ENCODE results near the gene TWNK.

Gene TWNK

DNA sequence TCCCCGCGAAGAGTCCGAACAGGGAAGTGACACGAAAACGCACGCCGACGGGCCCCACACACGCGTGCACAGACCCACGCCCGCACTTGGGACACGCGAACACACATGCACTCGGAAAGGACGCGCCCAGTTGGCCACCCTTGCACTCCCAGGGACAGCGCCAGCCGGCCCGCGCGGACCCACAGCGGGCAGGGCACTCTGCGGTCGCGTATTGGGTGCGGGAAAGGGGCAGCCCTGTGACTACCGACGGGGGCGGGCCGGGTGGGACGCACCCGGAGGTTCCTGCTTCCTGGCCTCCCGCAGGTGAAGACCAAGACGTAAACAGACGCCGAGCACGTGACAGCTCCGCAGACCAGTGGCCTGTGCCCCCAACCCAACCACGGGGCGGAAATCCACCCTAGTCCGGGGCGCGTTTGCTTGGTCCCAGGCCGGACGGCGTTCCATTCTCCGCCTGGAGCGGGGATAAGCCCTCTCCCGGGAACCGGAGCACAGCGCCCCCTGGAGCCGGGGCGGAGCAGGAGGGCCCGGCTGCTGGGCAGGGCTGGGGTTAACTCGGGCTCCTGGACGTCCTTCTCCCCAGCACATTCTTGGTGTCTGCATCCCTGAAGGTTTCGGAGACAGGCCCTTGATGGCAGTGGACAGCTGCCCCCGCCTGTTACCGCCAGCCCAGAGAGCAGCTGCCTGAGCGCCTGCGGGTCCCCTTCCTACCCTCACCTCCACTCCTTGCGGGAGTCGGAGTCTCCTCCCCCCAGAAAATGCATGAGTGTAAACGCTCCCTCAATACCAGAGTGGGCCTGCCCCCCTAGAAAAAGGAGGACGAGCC is 10.2 kb downstream of the TWNK start:
- Histone ChIP-seq H3K9me3 (ENCODE audit: control insufficient read depth, insufficient read depth, low read depth, low read length) (no peaks in the 10 kb centered on the region), H3K4me1 (ENCODE audit: control insufficient read depth, insufficient read depth, low read length) (peaks cover 8% of the 10 kb centered on the region), H3K4me3 (ENCODE audit: low read depth, low read length) (peak overlapping the region; percentile 57), H3K36me3 (ENCODE audit: control insufficient read depth in 2 of 2, insufficient read depth in 1 of 2, low read length in 2 of 2) (peaks cover 3 to 37% of the 10 kb centered on the region in 2 experiments), H3K27ac (ENCODE audit: extremely low read depth, low read depth, low read length) (peak overlapping the region; percentile 94)
- ChIA-PET CTCF (interaction anchor here (0.6 to 16.6 kb wide), 31 partner anchors 9 to 1190 kb away, joined by 3 to 274 read pairs (median 4); partner anchors contain the start of genes MRPL43 and TWNK), POLR2A (interaction anchor here (0.6 to 2.4 kb wide), 13 partner anchors 9 to 514 kb away, joined by 3 to 14 read pairs (median 4); partner anchors contain the start of genes PDZD7 and SFXN3)
- TF ChIP-seq ZNF280D (tag by site-specific recombination; IDR thresholded peaks at IDR 0.05) (no peak), IKZF3 (tag by site-specific recombination; IDR thresholded peaks at IDR 0.05) (peak; percentile 99), ZNF664 (tag by site-specific recombination; IDR thresholded peaks at IDR 0.05) (no peak), ZNF843 (tag by site-specific recombination; IDR thresholded peaks at IDR 0.05) (0 out of 2 replicates have a peak, but pooled peaks have one; percentile 12), ZNF776 (tag by site-specific recombination; IDR thresholded peaks at IDR 0.05; ENCODE audit: borderline replicate concordance) (no peak), ZBTB8A (tag by site-specific recombination; IDR thresholded peaks at IDR 0.05) (peak; percentile 68; the same call in 1 of the 2 replicates), SP2 (tag by site-specific recombination; IDR thresholded peaks at IDR 0.05) (peak; percentile 80), SP3 (tag by site-specific recombination; IDR thresholded peaks at IDR 0.05) (peak; percentile 90; the same call in 1 of the 2 replicates), ZBTB7A (tag by site-specific recombination; IDR thresholded peaks at IDR 0.05; ENCODE audit: low read depth) (peak; percentile 45; the same call in 1 of the 2 replicates), ZNF785 (tag by site-specific recombination; IDR thresholded peaks at IDR 0.05) (no peak), ZNF266 (tag by site-specific recombination; IDR thresholded peaks at IDR 0.05; ENCODE audit: low read depth) (no peak), ZNF837 (tag by site-specific recombination; IDR thresholded peaks at IDR 0.05) (0 out of 2 replicates have a peak, but pooled peaks have one; percentile 10), ZNF660 (tag by site-specific recombination; IDR thresholded peaks at IDR 0.05) (0 out of 2 replicates have a peak, but pooled peaks have one; percentile 23), ZNF677 (tag by site-specific recombination; IDR thresholded peaks at IDR 0.05) (no peak), ZNF121 (tag by site-specific recombination; IDR thresholded peaks at IDR 0.05) (0 out of 2 replicates have a peak, but pooled peaks have one; percentile 46), ZNF2 (tag by site-specific recombination; IDR thresholded peaks at IDR 0.05) (peak; percentile 88), ZBTB1 (tag by site-specific recombination; IDR thresholded peaks at IDR 0.05) (no peak), ZNF423 (tag by site-specific recombination; IDR thresholded peaks at IDR 0.05) (peak; percentile 77), ZNF19 (tag by site-specific recombination; IDR thresholded peaks at IDR 0.05; ENCODE audit: low read depth) (no peak)
- TF ChIP-seq, protein P1, sequence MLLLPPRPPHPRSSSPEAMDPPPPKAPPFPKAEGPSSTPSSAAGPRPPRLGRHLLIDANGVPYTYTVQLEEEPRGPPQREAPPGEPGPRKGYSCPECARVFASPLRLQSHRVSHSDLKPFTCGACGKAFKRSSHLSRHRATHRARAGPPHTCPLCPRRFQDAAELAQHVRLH (tag by site-specific recombination; IDR thresholded peaks at IDR 0.05), result peak; percentile 65; the same call in 1 of the 2 replicates
- TF ChIP-seq, protein P2, sequence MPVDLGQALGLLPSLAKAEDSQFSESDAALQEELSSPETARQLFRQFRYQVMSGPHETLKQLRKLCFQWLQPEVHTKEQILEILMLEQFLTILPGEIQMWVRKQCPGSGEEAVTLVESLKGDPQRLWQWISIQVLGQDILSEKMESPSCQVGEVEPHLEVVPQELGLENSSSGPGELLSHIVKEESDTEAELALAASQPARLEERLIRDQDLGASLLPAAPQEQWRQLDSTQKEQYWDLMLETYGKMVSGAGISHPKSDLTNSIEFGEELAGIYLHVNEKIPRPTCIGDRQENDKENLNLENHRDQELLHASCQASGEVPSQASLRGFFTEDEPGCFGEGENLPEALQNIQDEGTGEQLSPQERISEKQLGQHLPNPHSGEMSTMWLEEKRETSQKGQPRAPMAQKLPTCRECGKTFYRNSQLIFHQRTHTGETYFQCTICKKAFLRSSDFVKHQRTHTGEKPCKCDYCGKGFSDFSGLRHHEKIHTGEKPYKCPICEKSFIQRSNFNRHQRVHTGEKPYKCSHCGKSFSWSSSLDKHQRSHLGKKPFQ (tag by site-specific recombination; IDR thresholded peaks at IDR 0.05), result no peak
- TF ChIP-seq, protein P3, sequence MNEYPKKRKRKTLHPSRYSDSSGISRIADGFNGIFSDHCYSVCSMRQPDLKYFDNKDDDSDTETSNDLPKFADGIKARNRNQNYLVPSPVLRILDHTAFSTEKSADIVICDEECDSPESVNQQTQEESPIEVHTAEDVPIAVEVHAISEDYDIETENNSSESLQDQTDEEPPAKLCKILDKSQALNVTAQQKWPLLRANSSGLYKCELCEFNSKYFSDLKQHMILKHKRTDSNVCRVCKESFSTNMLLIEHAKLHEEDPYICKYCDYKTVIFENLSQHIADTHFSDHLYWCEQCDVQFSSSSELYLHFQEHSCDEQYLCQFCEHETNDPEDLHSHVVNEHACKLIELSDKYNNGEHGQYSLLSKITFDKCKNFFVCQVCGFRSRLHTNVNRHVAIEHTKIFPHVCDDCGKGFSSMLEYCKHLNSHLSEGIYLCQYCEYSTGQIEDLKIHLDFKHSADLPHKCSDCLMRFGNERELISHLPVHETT (tag by site-specific recombination; IDR thresholded peaks at IDR 0.05), result peak; percentile 78
- TF ChIP-seq, protein P4, sequence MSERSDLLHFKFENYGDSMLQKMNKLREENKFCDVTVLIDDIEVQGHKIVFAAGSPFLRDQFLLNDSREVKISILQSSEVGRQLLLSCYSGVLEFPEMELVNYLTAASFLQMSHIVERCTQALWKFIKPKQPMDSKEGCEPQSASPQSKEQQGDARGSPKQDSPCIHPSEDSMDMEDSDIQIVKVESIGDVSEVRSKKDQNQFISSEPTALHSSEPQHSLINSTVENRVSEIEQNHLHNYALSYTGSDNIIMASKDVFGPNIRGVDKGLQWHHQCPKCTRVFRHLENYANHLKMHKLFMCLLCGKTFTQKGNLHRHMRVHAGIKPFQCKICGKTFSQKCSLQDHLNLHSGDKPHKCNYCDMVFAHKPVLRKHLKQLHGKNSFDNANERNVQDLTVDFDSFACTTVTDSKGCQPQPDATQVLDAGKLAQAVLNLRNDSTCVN (tag by site-specific recombination; optimal IDR thresholded peaks at IDR 0.05), result peak; percentile 96
- TF ChIP-seq, protein P5, sequence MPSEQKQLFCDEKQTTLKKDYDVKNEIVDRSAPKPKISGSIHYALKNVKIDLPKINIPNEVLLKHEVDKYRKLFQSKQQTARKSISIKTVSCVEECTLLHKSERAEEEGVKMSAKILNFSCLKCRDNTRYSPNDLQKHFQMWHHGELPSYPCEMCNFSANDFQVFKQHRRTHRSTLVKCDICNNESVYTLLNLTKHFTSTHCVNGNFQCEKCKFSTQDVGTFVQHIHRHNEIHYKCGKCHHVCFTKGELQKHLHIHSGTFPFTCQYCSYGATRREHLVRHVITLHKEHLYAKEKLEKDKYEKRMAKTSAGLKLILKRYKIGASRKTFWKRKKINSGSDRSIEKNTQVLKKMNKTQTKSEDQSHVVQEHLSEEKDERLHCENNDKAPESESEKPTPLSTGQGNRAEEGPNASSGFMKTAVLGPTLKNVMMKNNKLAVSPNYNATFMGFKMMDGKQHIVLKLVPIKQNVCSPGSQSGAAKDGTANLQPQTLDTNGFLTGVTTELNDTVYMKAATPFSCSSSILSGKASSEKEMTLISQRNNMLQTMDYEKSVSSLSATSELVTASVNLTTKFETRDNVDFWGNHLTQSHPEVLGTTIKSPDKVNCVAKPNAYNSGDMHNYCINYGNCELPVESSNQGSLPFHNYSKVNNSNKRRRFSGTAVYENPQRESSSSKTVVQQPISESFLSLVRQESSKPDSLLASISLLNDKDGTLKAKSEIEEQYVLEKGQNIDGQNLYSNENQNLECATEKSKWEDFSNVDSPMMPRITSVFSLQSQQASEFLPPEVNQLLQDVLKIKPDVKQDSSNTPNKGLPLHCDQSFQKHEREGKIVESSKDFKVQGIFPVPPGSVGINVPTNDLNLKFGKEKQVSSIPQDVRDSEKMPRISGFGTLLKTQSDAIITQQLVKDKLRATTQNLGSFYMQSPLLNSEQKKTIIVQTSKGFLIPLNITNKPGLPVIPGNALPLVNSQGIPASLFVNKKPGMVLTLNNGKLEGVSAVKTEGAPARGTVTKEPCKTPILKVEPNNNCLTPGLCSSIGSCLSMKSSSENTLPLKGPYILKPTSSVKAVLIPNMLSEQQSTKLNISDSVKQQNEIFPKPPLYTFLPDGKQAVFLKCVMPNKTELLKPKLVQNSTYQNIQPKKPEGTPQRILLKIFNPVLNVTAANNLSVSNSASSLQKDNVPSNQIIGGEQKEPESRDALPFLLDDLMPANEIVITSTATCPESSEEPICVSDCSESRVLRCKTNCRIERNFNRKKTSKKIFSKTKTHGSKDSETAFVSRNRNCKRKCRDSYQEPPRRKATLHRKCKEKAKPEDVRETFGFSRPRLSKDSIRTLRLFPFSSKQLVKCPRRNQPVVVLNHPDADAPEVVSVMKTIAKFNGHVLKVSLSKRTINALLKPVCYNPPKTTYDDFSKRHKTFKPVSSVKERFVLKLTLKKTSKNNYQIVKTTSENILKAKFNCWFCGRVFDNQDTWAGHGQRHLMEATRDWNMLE (tag by site-specific recombination; conservative IDR thresholded peaks at IDR 0.05; ENCODE audit: low read depth), result 0 out of 2 replicates have a peak, but pooled peaks have one; percentile 28
